Thymus (tissue), 11 donors: ENCODE results near the gene DHRSX. TPM values are rescaled to one million over a fixed set of nuclear protein-coding genes. Genes with fewer than 3 reads are reported as not detected.
"Not testable (repeated sequence)": the region's sequence is repeated elsewhere in the genome, so short reads cannot be mapped to it uniquely, and the experiment has no call there.

Experiments used
- DNase-seq, 9 donors: peaks; one replicate each; pipeline ENCODE4 v3.0.0-alpha.2; 2013; ENCODE audit warnings: low spot score in 9 of 9, low read depth in 6 of 9, missing footprints in 1 of 9
- H3K27ac ChIP-seq, 2 donors: one replicate each; pipeline ENCODE4 v1.5.1; 2013; ENCODE audit warnings: control low read depth in 1 of 2, low read depth in 1 of 2, low read length in 1 of 2, mild to moderate bottlenecking in 1 of 2, moderate library complexity in 1 of 2
- H3K27me3 ChIP-seq, 2 donors: one replicate each; pipeline ENCODE4 v1.5.1; 2013; ENCODE audit warnings: low read length in 1 of 2; ENCODE audit not compliant: control insufficient read depth in 2 of 2, insufficient read depth in 1 of 2
- H3K36me3 ChIP-seq, 2 donors: one replicate each; pipeline ENCODE4 v1.5.1; 2013; ENCODE audit warnings: low read length in 1 of 2, mild to moderate bottlenecking in 1 of 2, moderate library complexity in 1 of 2; ENCODE audit not compliant: control insufficient read depth in 2 of 2, insufficient read depth in 2 of 2
- H3K4me1 ChIP-seq, 2 donors: one replicate each; pipeline ENCODE4 v1.5.1; 2013; ENCODE audit warnings: low read length in 2 of 2; ENCODE audit not compliant: control insufficient read depth in 2 of 2, insufficient read depth in 2 of 2
- H3K4me3 ChIP-seq, 2 donors: one replicate each; pipeline ENCODE4 v1.5.1; 2013; ENCODE audit warnings: low read length in 2 of 2, control low read depth in 1 of 2, mild to moderate bottlenecking in 1 of 2
- H3K9me3 ChIP-seq, 2 donors: one replicate each; pipeline ENCODE4 v1.5.1; 2013; ENCODE audit warnings: low read length in 1 of 2, mild to moderate bottlenecking in 1 of 2; ENCODE audit not compliant: control insufficient read depth in 2 of 2, insufficient read depth in 1 of 2
- WGBS: extraction: QIAGEN DNeasy Blood & Tissue Kit; methylation state at CpG from one replicate; pipeline ENCODE4 v1.1.7; 2013; 5-methylcytosine and 5-hydroxymethylcytosine counted together
- polyA plus RNA-seq: library from polyadenylated mRNA; stranded (reverse); fragments of 200-250 nt; gene quantifications from one replicate; pipeline ENCODE4 v1.2.3, GENCODE V29; 2013
- total RNA-seq: library from RNA; stranded (reverse); fragments of 120-200 nt; gene quantifications from one replicate; pipeline ENCODE4 v1.2.4, GENCODE V29; 2013
- donor health status: healthy.

Gene DHRSX
- total and polyA plus RNA-seq, 2 donors, result 11.2 to 12.2 TPM

DNA sequence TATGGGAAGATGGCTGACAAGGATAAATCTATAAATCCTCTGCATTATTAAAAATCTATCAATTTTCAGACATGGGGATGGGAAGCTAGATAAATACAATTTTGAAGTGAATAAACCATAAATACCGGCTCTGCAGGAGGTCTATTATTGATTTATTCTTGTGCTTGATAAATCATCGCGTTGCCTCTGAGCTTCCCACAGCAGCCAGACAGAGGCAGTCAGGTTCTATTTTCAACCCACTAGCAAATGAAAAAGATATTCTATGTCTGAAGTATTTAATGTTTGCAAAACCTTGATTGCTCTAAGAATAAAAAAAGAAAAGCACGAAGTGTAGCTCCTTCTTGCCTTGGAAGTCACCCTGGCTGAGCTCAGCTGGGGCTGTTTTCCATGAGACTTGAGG lies 216.2 kb downstream of the DHRSX start:
- Histone ChIP-seq H3K9me3 (no peaks in the 10 kb centered on the region), H3K27me3 (no peaks in the 10 kb centered on the region), H3K4me3 (no peak overlapping the region), H3K27ac (no peak overlapping the region), H3K36me3 (peaks cover 0 to 4% of the 10 kb centered on the region in 2 donors), H3K4me1 (no peaks in the 10 kb centered on the region)
- 97% methylated on average over 4 of the region's 4 CpGs for WGBS
- DNase-seq, result no peak

DNA sequence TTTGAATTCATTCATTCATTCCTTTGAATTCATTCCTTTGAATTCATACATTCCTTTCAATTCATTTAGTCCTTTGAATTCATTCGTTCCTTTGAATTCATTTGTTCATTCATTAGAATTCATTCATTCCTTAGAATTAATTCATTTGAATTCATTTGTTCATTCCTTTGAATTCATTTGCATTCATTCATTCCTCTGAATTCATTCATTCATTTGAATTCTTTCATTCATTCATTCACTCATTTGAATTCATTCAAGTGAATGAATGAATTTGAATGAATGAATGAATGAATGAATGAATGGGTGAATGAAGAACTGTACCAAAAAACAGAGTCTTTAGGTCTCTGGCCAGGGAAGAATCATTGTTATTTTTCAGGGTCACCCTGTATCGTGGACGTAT lies 216.6 kb downstream of the DHRSX start:
- no peak overlapping the region for H3K27ac ChIP-seq
- H3K4me1 ChIP-seq, result no peaks in the 10 kb centered on the region
- no peak for DNase-seq
- no peaks in the 10 kb centered on the region for H3K27me3 ChIP-seq
- peaks cover 0 to under 1% of the 10 kb centered on the region in 2 donors for H3K36me3 ChIP-seq
- H3K9me3 ChIP-seq, result no peaks in the 10 kb centered on the region
- WGBS, result 96% methylated on average over 3 of the region's 3 CpGs
- no peak overlapping the region for H3K4me3 ChIP-seq

DNA sequence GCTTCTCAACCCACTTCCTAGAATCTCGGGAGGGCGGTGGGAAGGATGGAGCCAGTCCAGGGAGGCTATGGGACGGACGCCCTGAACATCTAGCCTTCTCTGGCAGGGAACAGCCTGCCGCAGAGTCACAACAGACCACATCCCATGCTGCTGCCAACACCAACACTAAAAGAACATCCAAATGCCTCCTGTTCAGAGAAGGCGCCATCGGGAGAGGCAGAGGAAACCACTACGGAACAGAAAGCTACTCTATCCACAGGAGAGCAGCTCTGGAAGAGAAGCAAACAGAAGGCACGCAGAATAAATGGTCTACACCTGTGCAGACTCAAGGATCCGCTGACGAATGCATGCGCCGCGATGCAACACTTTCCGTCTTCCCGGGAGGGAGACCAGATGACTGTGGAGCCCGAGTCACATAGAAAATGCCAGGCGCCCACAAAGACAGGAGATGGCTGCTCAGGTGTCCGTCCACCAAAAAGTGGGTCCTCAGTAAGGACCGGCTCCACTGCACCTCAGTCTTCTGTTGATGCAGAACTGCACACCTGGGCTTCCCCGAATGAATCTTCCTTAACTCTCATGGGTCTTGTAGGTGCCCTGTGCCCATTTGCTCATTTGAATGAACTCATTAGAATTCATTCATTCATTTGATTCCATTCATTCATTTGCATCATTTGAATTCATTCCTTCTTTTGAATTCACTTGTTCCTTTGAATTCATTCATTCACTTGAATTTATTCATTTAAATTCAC lies 217.5 kb downstream of the DHRSX start:
- WGBS, result 97% methylated on average over 21 of the region's 21 CpGs
- Histone ChIP-seq H3K27ac (no peak overlapping the region), H3K27me3 (no peaks in the 10 kb centered on the region), H3K9me3 (no peaks in the 10 kb centered on the region), H3K4me1 (no peaks in the 10 kb centered on the region), H3K4me3 (no peak overlapping the region), H3K36me3 (no peaks in the 10 kb centered on the region)
- peak in 1 of 9 donors; percentile 18 for DNase-seq

DNA sequence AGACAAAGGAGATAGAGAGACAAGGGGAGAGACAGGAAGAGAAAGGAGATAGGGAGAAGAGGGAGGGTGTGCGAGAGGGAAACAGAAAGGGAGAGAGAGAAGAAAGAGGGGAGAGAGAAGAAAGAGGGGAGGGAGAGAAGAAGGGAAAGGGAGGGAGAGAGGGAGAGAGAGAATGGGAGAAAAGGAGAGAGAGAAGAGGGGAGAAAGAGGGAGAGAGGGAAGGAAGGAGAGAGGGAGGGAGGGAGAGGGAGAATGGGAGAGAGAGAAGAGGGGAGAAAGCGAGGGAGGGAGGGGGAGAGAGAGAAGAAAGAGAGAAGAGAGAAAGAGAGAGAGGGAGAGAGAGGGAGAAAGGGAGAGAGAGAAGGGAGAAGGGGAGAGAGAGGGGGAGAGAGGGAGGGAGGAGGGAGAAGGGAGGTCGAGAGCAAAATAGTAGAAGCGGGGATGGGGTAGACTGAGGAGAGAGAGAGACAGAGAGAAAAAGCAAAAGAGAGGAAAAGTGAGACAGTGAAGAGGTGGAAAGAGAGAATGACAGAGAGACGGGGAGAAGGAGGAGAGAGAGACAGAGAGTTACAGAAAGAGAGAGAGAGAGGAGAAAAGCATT lies 218.2 kb downstream of the DHRSX start:
- Histone ChIP-seq H3K36me3 (no peaks in the 10 kb centered on the region), H3K4me3 (no peak overlapping the region), H3K4me1 (no peaks in the 10 kb centered on the region), H3K27me3 (no peaks in the 10 kb centered on the region), H3K27ac (no peak overlapping the region), H3K9me3 (no peaks in the 10 kb centered on the region)
- WGBS, result 90% methylated on average over 4 of the region's 5 CpGs
- no peak for DNase-seq

DNA sequence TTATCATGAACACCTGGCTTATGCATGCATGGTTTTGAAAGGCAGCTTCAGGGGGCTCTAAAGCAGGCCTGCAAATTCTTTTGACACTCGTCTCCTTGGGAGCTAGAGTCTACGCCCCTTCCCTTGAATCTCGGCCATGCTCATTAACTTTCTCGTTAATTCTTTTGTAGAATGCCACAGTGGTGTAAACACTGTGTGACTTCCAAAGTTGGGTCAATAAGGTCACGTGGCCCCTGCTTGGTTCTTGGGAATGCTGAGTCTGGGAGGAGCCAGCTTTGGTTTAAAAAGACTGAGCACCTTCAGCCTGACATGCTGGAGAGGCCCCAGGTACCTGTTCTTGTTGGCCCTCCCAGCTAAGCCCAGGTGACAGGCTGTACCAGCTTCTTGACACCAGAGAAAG lies 228.4 kb downstream of the DHRSX start:
- Histone ChIP-seq H3K4me3 (no peak overlapping the region), H3K9me3 (peaks cover 0 to 4% of the 10 kb centered on the region in 2 donors), H3K27me3 (no peaks in the 10 kb centered on the region), H3K27ac (no peak overlapping the region), H3K36me3 (no peaks in the 10 kb centered on the region), H3K4me1 (no peaks in the 10 kb centered on the region)
- no peak for DNase-seq
- 94% methylated on average over 5 of the region's 5 CpGs for WGBS

DNA sequence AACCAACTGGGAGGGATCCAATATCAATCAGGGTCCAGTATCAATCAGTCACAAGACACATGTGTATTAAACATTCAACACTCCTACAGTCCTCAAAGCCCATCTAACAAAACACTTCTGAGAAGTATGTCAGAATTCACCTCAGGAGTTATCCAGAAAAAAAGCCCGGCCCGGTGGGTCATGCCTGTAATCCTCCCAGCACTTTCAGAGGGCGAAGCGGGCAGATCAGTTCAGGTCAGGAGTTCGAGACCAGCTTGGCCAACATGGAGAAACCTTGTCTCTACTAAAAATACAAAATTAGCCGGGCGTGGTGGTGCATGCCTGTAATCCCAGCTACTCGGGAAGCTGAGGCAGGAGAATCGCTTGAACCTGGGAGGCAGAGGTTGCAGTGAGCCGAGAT lies 229.2 kb downstream of the DHRSX start:
- not testable (repeated sequence) for H3K9me3 ChIP-seq, H3K27me3 ChIP-seq, H3K27ac ChIP-seq, H3K36me3 ChIP-seq, DNase-seq, H3K4me1 ChIP-seq, H3K4me3 ChIP-seq
- 98% methylated on average over 10 of the region's 10 CpGs for WGBS

DNA sequence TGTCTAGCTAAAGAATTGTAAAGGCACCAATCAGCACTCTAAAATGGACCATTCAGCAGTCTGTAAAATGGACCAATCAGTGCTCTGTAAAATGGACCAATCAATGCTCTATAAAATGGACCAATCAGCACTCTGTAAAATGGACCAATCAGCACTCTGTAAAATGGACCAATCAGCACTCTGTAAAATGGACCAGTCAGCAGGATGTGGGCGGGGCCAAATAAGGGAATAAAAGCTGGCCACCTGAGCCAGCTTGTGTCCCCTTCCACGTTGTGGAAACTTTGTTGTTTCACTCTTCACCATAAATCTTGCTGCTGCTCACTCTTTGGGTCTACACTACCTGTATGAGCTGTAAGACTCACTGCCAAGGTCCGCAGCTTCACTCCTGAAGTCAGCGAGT lies 230.0 kb downstream of the DHRSX start:
- not testable (repeated sequence) for H3K27me3 ChIP-seq

DNA sequence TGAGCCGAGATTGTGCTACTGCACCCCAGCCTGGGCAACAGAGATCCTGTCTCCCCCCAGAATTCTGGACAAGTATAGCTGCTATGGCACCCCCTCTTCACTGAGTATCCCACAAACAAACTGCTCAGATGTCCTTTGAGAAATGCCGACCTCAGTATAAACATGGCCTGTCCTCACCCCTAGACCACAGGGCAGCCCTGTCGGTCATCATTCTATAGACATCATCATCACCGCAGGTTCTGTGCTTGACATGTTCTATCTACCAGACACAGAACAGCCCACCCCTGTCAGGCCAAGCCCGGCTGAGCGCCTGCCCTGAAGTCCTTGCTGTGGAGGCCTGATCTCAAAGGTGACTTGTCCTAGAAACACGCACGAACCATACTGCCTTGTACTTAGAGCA lies 232.9 kb downstream of the DHRSX start:
- H3K36me3 ChIP-seq, result peaks cover 0 to 9% of the 10 kb centered on the region in 2 donors

More for the DNA sequence above, 230.0 kb downstream of the DHRSX start:
- not testable (repeated sequence) for H3K4me3 ChIP-seq, H3K36me3 ChIP-seq, H3K4me1 ChIP-seq, DNase-seq, H3K27ac ChIP-seq, H3K9me3 ChIP-seq
- 97% methylated on average over 4 of the region's 4 CpGs for WGBS

DNA sequence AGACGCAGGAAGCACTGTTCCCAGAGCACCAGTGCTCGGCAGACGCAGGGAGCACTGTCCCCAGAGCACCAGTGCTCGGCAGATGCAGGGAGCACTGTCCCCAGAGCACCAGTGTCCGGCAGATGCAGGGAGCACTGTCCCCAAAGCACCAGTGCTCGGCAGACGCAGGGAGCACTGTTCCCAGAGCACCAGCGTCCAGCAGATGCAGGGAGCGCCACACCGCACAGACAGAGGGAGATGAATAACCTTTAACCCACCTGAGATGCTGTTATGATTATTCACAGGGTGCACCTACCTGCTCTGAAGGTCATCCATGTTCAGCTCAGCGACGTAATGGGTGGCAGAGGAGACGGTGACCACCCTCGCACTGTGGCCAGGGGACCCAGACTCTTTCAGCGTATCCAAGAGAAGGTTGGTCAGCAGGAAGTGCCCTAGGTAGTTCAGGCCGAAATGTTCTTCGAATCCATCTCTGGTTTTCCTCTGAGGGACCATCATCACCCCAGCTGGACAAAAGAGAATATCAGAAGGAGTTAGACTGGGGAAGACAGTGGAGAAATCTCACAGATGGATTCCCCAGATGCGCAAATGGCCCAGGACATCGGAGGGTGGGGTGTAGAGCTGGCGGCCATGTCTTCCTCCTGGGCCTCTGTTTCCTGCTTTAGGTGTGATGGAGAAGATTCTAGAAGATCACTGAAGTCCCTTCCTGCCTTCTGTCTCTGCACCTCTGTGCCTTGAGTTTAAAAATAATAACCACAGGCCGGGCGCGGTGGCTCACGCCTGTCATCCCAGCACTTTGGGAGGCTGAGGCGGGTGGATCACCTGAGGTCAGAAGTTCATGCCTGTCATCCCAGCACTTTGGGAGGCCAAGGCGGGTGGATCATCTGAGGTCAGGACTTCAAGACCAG lies 234.1 kb downstream of the DHRSX start:
- Histone ChIP-seq H3K4me3 (no peak overlapping the region), H3K4me1 (no peaks in the 10 kb centered on the region), H3K9me3 (peaks cover 0 to 4% of the 10 kb centered on the region in 2 donors), H3K27ac (no peak overlapping the region), H3K27me3 (no peaks in the 10 kb centered on the region), H3K36me3 (peaks cover 0 to 9% of the 10 kb centered on the region in 2 donors)
- DNase-seq, result no peak
- 95% methylated on average over 26 of the region's 26 CpGs for WGBS

More for the DNA sequence above, 232.9 kb downstream of the DHRSX start:
- Histone ChIP-seq H3K4me3 (no peak overlapping the region), H3K9me3 (peaks cover 0 to 4% of the 10 kb centered on the region in 2 donors), H3K27ac (no peak overlapping the region), H3K4me1 (no peaks in the 10 kb centered on the region), H3K27me3 (no peaks in the 10 kb centered on the region)
- no peak for DNase-seq
- WGBS, result 97% methylated on average over 8 of the region's 8 CpGs
